AG09309 (cell line): Measurements from ENCODE around the gene FAM110A.
"Not testable (repeated sequence)": the region's sequence is repeated elsewhere in the genome, so short reads cannot be mapped to it uniquely, and the experiment has no call there.

Source experiments
- DNase-seq: peaks from one replicate; pipeline ENCODE4 v3.0.0-alpha.2; 2010; ENCODE audit warnings: low read depth
- H3K4me3 ChIP-seq: 2 replicates; pipeline ENCODE4 v1.5.1; 2011; ENCODE audit warnings: mild to moderate bottlenecking, low read depth, low read length, moderate library complexity; ENCODE audit not compliant: control insufficient read depth
- TF ChIP-seq, protein P1 (sequence below): IDR thresholded peaks from 2 replicates; pipeline ENCODE4 v1.5.1; 2011; ENCODE audit warnings: mild to moderate bottlenecking, low read depth, low read length, inconsistent platforms; ENCODE audit not compliant: insufficient read depth, control insufficient read depth; ENCODE audit errors: missing control alignments

Gene FAM110A

GRCh38 chr20:824490-824889, 9.0 kb upstream of the FAM110A start:
- TF ChIP-seq, protein P1, sequence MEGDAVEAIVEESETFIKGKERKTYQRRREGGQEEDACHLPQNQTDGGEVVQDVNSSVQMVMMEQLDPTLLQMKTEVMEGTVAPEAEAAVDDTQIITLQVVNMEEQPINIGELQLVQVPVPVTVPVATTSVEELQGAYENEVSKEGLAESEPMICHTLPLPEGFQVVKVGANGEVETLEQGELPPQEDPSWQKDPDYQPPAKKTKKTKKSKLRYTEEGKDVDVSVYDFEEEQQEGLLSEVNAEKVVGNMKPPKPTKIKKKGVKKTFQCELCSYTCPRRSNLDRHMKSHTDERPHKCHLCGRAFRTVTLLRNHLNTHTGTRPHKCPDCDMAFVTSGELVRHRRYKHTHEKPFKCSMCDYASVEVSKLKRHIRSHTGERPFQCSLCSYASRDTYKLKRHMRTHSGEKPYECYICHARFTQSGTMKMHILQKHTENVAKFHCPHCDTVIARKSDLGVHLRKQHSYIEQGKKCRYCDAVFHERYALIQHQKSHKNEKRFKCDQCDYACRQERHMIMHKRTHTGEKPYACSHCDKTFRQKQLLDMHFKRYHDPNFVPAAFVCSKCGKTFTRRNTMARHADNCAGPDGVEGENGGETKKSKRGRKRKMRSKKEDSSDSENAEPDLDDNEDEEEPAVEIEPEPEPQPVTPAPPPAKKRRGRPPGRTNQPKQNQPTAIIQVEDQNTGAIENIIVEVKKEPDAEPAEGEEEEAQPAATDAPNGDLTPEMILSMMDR = no peak
- no peak overlapping the region for H3K4me3 ChIP-seq
- DNase-seq = no peak

DNA sequence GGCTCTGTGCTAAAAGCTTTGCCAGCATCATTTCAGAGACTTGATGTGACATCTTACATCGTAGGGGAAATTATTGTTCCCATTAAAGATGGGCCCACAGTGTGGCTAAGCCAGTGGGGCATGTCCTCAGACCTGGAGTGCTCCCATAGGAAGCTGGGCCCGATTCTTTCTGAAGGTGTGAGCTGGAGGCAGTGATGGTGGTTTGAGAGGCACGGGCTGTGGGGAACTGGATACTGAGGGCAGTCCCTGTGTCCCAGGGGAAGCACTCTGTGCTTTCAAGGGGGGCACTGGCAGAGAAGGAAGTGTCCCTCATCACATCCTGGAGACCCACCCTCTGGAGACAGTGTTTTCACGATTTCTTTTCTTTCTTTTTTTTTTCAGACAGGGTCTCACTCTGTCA, 8.6 kb upstream of the FAM110A start:
- TF ChIP-seq, protein P1 = no peak
- no peak for DNase-seq

GRCh38 chr20:825710-826421, 7.6 kb upstream of the FAM110A start:
- no peak overlapping the region for H3K4me3 ChIP-seq
- TF ChIP-seq, protein P1 = no peak
- no peak for DNase-seq

More for the DNA sequence above, 8.6 kb upstream of the FAM110A start:
- H3K4me3 ChIP-seq = no peak overlapping the region

- TF ChIP-seq, protein P1 = no peak
These were observed 6.7 kb upstream of the FAM110A start for GRCh38 chr20:826695-827323.

DNA sequence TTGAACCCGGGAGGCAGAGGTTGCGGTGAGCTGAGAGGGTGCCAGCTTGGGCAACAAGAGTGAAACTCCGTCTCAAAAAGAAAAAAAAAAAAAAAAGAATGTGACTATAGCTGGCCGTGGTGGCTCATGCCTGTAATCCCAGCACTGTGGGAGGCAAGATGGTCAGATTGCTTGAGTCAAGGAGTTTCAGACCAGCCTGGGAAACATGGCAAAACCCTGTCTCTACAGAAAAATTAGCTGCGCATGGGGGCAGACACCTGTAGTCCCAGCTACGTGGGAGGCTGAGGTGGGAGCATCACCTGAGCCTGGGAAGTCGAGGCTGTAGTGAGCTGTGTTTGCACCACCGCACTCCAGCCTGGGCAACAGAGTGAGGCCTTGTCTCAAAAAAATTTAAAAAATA, 5.5 kb upstream of the FAM110A start:
- H3K4me3 ChIP-seq, DNase-seq: not testable (repeated sequence)

More at GRCh38 chr20:826695-827323, 6.7 kb upstream of the FAM110A start:
- no peak for DNase-seq
- no peak overlapping the region for H3K4me3 ChIP-seq

DNA sequence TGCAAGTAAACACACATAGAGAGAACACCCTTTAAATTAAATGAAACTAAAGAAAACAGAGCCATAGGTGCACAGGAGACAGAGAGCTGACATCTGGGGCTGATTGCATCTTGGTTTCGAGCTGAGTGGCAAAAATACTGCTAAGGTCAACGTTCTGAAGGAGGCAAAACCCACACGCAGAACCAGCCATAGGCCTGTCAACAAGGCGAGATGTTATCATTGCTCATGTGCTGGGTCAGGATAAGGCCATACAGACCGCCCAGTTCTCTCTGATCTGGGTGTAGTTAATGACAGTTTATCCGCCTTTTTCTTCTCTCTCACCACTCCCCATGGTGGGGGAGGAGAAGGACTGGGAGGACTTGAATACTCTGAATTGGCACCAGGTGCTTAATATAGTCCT, 4.5 kb upstream of the FAM110A start:
- no peak overlapping the region for H3K4me3 ChIP-seq

GRCh38 chr20:829551-829950, 4.0 kb upstream of the FAM110A start:
- TF ChIP-seq, protein P1 = no peak
- DNase-seq = no peak
- H3K4me3 ChIP-seq = no peak overlapping the region

More for the DNA sequence above, 4.5 kb upstream of the FAM110A start:
- TF ChIP-seq, protein P1 = no peak
- DNase-seq = no peak
